Testis (tissue), 3 donors: ENCODE results near the gene MAP3K4. TPM values are rescaled to one million over a fixed set of nuclear protein-coding genes. Genes with fewer than 3 reads are reported as not detected.

Source experiments
- DNase-seq: peaks from one replicate; pipeline ENCODE4 v3.0.0-alpha.2; 2019
- H3K27ac ChIP-seq, 2 donors: fragments of 200-600 bp; sonication (generic); one replicate each; pipeline ENCODE4 v1.5.1; 2019
- H3K27me3 ChIP-seq: fragments of 200-600 bp; sonication (generic); one replicate; pipeline ENCODE4 v1.5.1; 2019
- H3K36me3 ChIP-seq: fragments of 200-600 bp; sonication (generic); one replicate; pipeline ENCODE4 v1.5.1; 2017; ENCODE audit warnings: low read depth; ENCODE audit errors: missing control alignments
- H3K4me1 ChIP-seq: fragments of 200-600 bp; sonication (generic); one replicate; pipeline ENCODE4 v1.5.1; 2019
- H3K4me3 ChIP-seq, 2 donors: fragments of 200-600 bp; sonication (generic); one replicate each; pipeline ENCODE4 v1.5.1; 2017 to 2019
- H3K9me3 ChIP-seq: fragments of 200-600 bp; sonication (generic); one replicate; pipeline ENCODE4 v1.5.1; 2017
- POLR2A ChIP-seq: fragments of 450-650 bp; IDR thresholded peaks from one replicate; pipeline ENCODE4 v1.6.1; 2017; ENCODE audit warnings: antibody characterized with exemption, mild to moderate bottlenecking, moderate library complexity
- WGBS, 2 donors: methylation state at CpG; one replicate each; pipeline ENCODE4 v1.1.5; 2018; 5-methylcytosine and 5-hydroxymethylcytosine counted together
- intact Hi-C: fragments of 100-400 bp; cut with DNase I; formaldehyde crosslinking; loops from one replicate; pipeline ENCODE4 v1.15.1; 2023; ENCODE audit warnings: low total_unique reads
- polyA plus RNA-seq: library from polyadenylated mRNA; stranded (reverse); fragments of 350-450 nt; fragmentation: Illumina TruSeq; extraction: RNeasy Lipid Tissue Mini Kit (QIAGEN cat#74804); gene quantifications from one replicate; pipeline ENCODE4 v1.2.3, GENCODE V29; 2014; ENCODE audit warnings: low read depth, low replicate concordance; ENCODE audit not compliant: insufficient read depth
- total RNA-seq, 2 donors: library from RNA; depleted of rRNA; stranded (reverse); fragments of >200 nt; gene quantifications; one replicate each; pipeline ENCODE4 v1.2.3, GENCODE V29; 2016
- TF ChIP-seq, protein P1 (sequence below), 3 experiments: fragments of 450-650 bp in 2 of 3; fragments of 200-600 bp in 1 of 3; sonication (generic) in 1 of 3; IDR thresholded peaks; one replicate each; pipeline ENCODE4 v1.5.1; 2016 to 2019; ENCODE audit warnings: antibody characterized with exemption in 3 of 3, mild to moderate bottlenecking in 2 of 3, moderate library complexity in 1 of 3

MAP3K4 gene
- total and polyA plus RNA-seq, 3 donors from 2014 or later = 45.0 to 77.7 (median 65.4) TPM

DNA sequence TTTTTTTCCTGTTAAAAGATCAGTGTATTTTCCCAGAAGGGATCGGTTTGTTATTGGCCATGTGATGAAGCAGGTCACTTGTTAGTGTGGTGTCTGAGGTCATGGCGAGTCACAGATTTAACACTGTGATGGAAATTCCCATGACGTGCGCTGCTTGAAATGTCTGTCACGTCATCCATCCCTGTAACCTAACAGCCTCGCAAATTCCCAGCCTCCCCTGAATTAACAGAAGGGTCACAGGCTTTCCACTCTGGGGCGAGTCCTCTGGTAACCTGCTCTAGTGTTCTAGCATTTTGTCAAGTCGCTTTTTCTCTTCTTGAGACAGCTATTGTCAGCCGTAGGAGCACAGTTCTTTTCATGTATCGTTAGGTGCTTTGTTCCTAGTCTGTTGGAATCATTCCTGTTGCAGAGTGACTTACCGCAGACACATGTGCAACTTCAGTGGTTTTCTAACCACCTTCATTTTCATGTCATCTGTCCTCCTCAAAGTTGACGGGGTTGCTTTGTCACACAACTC, 137.2 kb downstream of the MAP3K4 start:
- no peak overlapping the region for H3K27ac ChIP-seq

DNA sequence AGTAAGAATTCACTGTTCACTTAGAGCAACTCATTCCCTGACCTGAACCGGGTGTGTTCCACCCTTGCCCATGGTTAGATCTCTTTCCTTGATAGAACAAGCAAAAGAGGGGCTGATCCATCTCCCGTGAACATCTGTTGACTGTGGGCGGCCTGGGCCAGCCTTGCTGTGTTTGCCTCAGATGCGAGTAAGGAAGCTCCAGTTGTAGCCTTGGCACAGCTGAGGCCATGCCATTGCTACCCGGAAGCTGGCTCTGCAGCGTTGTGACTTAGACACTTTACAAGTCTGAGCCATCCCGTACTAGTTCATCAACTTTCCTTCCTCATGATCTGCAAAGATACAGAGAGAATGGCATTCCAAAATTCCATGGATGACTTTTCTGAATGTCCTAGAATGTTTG, 139.0 kb downstream of the MAP3K4 start:
- Histone ChIP-seq H3K4me3 (no peak overlapping the region), H3K9me3 (no peaks in the 10 kb centered on the region), H3K27ac (no peak overlapping the region), H3K36me3 (no peaks in the 10 kb centered on the region), H3K4me1 (no peaks in the 10 kb centered on the region), H3K27me3 (no peaks in the 10 kb centered on the region)
- WGBS, 2 donors = 89 to 95% methylated on average over 7 of the region's 7 CpGs
- DNase-seq = no peak
- intact Hi-C loops = no loop called here
- TF ChIP-seq, protein P1, sequence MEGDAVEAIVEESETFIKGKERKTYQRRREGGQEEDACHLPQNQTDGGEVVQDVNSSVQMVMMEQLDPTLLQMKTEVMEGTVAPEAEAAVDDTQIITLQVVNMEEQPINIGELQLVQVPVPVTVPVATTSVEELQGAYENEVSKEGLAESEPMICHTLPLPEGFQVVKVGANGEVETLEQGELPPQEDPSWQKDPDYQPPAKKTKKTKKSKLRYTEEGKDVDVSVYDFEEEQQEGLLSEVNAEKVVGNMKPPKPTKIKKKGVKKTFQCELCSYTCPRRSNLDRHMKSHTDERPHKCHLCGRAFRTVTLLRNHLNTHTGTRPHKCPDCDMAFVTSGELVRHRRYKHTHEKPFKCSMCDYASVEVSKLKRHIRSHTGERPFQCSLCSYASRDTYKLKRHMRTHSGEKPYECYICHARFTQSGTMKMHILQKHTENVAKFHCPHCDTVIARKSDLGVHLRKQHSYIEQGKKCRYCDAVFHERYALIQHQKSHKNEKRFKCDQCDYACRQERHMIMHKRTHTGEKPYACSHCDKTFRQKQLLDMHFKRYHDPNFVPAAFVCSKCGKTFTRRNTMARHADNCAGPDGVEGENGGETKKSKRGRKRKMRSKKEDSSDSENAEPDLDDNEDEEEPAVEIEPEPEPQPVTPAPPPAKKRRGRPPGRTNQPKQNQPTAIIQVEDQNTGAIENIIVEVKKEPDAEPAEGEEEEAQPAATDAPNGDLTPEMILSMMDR (IDR thresholded peaks at IDR 0.05) = no peak
- TF ChIP-seq POLR2A = no peak

More for the DNA sequence above, 137.2 kb downstream of the MAP3K4 start:
- Histone ChIP-seq H3K27me3 (no peaks in the 10 kb centered on the region), H3K4me3 (no peak overlapping the region), H3K4me1 (no peaks in the 10 kb centered on the region), H3K9me3 (no peaks in the 10 kb centered on the region), H3K36me3 (no peaks in the 10 kb centered on the region)
- TF ChIP-seq, protein P1 (IDR thresholded peaks at IDR 0.05) = no peak
- no peak for TF ChIP-seq POLR2A
- 89 to 96% methylated on average over 12 of the region's 12 CpGs for WGBS, 2 donors
- intact Hi-C loops = no loop called here
- no peak for DNase-seq

GRCh38 chr6:161130967-161131766, 139.6 kb downstream of the MAP3K4 start:
- 95% methylated on average over 3 of the region's 3 CpGs for WGBS, 2 donors
- Histone ChIP-seq H3K27ac (no peak overlapping the region), H3K27me3 (no peaks in the 10 kb centered on the region), H3K36me3 (no peaks in the 10 kb centered on the region), H3K9me3 (no peaks in the 10 kb centered on the region), H3K4me1 (no peaks in the 10 kb centered on the region), H3K4me3 (no peak overlapping the region)
- intact Hi-C loops = no loop called here
- no peak for DNase-seq
- no peak for TF ChIP-seq POLR2A
- TF ChIP-seq, protein P1 (IDR thresholded peaks at IDR 0.05) = no peak

- Histone ChIP-seq H3K27ac (no peak overlapping the region), H3K4me3 (no peak overlapping the region), H3K4me1 (no peaks in the 10 kb centered on the region), H3K36me3 (no peaks in the 10 kb centered on the region), H3K9me3 (no peaks in the 10 kb centered on the region), H3K27me3 (no peaks in the 10 kb centered on the region)
- TF ChIP-seq, protein P1 (IDR thresholded peaks at IDR 0.05) = no peak
- no peak for TF ChIP-seq POLR2A
- WGBS, 2 donors = 90 to 99% methylated on average over 3 to 11 of the region's 11 CpGs
- no peak for DNase-seq
- intact Hi-C loops = no loop called here
Observed at GRCh38 chr6:161132384-161132783, 140.8 kb downstream of the MAP3K4 start.

DNA sequence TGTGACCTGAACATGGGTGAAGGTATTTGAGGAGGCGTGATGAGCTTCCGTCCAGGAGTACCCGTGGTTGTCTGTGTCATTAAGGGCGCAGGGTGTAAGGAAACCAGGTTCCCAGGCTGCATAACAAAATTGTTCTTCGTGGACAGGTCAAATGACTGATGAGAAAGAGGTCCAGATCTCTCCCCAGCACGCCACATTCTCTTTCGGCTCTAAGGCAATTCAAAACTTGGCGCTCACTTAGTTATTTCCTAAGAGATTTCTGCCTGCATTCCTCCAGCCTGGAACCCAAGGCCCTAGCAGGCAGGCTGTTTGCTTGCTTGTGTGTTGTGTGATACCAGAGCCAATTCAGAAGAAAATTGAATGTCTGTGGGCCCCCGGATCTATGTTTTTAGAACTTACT, 142.4 kb downstream of the MAP3K4 start:
- H3K9me3 ChIP-seq = no peaks in the 10 kb centered on the region
- TF ChIP-seq, protein P1 (IDR thresholded peaks at IDR 0.05) = no peak
- no peak for TF ChIP-seq POLR2A
- no peaks in the 10 kb centered on the region for H3K4me1 ChIP-seq
- no peaks in the 10 kb centered on the region for H3K27me3 ChIP-seq
- WGBS, 2 donors = 76 to 89% methylated on average over 9 of the region's 9 CpGs
- H3K27ac ChIP-seq = no peak overlapping the region
- DNase-seq = no peak
- intact Hi-C loops = no loop called here
- H3K36me3 ChIP-seq = no peaks in the 10 kb centered on the region
- no peak overlapping the region for H3K4me3 ChIP-seq
